ENCODE results near the gene WASL. TPM values are rescaled to one million over a fixed set of nuclear protein-coding genes. Genes with fewer than 3 reads are reported as not detected.

The WASL gene
- total and polyA plus RNA-seq, 10 of the 15 experiments (the other 5 are each of a cell fraction or from before 2014, with no cell fraction given), result 2.0 to 6.4 (median 3.5) TPM

DNA sequence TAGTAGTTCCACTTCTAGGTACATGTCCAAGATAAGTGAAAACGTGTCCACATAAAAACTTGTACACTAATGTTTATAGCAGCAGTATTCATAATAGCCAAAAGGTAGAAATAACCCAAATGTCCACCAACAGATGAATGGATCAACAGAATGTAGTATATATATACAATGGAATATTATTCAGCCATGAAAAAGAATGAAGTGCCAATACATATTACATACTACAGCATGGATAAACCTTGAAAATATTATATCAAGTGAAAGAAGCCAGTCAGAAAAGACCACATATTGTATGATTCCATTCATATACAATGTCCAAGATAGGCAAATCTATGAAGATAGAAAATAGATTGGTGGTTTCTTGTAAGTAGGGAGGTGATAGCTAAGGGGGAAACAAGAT, 47.8 kb upstream of the WASL start:
- H3K9ac ChIP-seq (ENCODE audit: control insufficient read depth, insufficient read depth, low read length), result no peak overlapping the region
- POLR2A ChIA-PET, result interaction anchor here (1.7 kb wide), 1 partner anchor 28 kb away, joined by 5 read pairs; no protein-coding TSS in a partner anchor
- RAD21 ChIA-PET (ENCODE audit: unreplicated experiment), result interaction anchor here (1.0 to 4.2 kb wide), 6 partner anchors 27 to 115 kb away, joined by 3 to 115 read pairs (median 16); no protein-coding TSS in a partner anchor
- no peak overlapping the region for H3K4me2 ChIP-seq (ENCODE audit: control insufficient read depth, insufficient read depth)
- H3K27ac ChIP-seq (ENCODE audit: control insufficient read depth, insufficient read depth), result no peak overlapping the region
- DNase-seq (ENCODE audit: low read depth, low spot score), result no peak
- no peaks in the 10 kb centered on the region for H3K79me2 ChIP-seq (ENCODE audit: control insufficient read depth, insufficient read depth, low read length)
- CTCF ChIA-PET, result interaction anchor here (0.6 to 8.2 kb wide), 15 partner anchors 9 to 833 kb away, joined by 3 to 208 read pairs (median 12); partner anchors contain the start of genes HYAL4 and WASL
- intact Hi-C loops (cut with micrococcal nuclease; ENCODE audit: unreplicated experiment), result no loop called here
- H3K9me3 ChIP-seq (replicated peaks; ENCODE audit: control insufficient read depth, insufficient read depth, low read length), result no peaks in the 10 kb centered on the region; the same call in 2 of the 3 replicates
- H2AFZ ChIP-seq (ENCODE audit: control insufficient read depth, low read depth, low read length), result no peak overlapping the region
- no TSS peak for BruUV-seq (replicated peaks)
- no peaks in the 10 kb centered on the region for H4K20me1 ChIP-seq (ENCODE audit: control insufficient read depth, insufficient read depth)
- in situ Hi-C loops (cut with MboI), result loop anchor here (5.0 kb wide), 1 partner anchor 61 kb away; no protein-coding TSS in a partner anchor
- H3K4me3 ChIP-seq, result no peak overlapping the region
- SMC1A ChIA-PET (ENCODE audit: uncharacterized antibody, unreplicated experiment), result interaction anchor here (1.1 to 5.5 kb wide), 10 partner anchors 10 to 111 kb away, joined by 3 to 151 read pairs (median 19); no protein-coding TSS in a partner anchor
- no peaks in the 10 kb centered on the region for H3K36me3 ChIP-seq (ENCODE audit: control insufficient read depth in 2 of 2, insufficient read depth in 2 of 2, low read length in 1 of 2)
- no peak for FAIRE-seq
- no peak for ATAC-seq
- 58% methylated on average over 1 of the region's 1 CpG for WGBS (ENCODE audit: insufficient coverage, insufficient replicate concordance, low lambda C conversion rate, missing lambda C conversion rate)
- no peaks in the 10 kb centered on the region for H3K4me1 ChIP-seq (ENCODE audit: control insufficient read depth, insufficient read depth, low read length)
- no peaks in the 10 kb centered on the region for H3K27me3 ChIP-seq (replicated peaks in 1 of 2; ENCODE audit: control insufficient read depth in 2 of 2, insufficient read depth in 2 of 2, low read length in 1 of 2)
- TF ChIP-seq FOS (IDR thresholded peaks at IDR 0.05; ENCODE audit: borderline replicate concordance, extremely low read depth, insufficient read length), result no peak
- TF ChIP-seq RAD21 (IDR thresholded peaks at IDR 0.05; ENCODE audit: insufficient read depth, low read depth, low read length), result no peak
- TF ChIP-seq NFYA (IDR thresholded peaks at IDR 0.05; ENCODE audit: borderline replicate concordance, low read depth, low read length), result no peak
- TF ChIP-seq, protein P1, sequence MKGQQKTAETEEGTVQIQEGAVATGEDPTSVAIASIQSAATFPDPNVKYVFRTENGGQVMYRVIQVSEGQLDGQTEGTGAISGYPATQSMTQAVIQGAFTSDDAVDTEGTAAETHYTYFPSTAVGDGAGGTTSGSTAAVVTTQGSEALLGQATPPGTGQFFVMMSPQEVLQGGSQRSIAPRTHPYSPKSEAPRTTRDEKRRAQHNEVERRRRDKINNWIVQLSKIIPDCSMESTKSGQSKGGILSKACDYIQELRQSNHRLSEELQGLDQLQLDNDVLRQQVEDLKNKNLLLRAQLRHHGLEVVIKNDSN (IDR thresholded peaks at IDR 0.05; ENCODE audit: borderline replicate concordance, extremely low read length, insufficient read depth, low read depth, low read length), result no peak
- no peak for TF ChIP-seq EP300 (IDR thresholded peaks at IDR 0.05; ENCODE audit: borderline replicate concordance in 1 of 2, control insufficient read depth in 1 of 2, low read depth in 2 of 2, low read length in 2 of 2)
- TF ChIP-seq DPF2 (IDR thresholded peaks at IDR 0.05), result no peak
- TF ChIP-seq, protein P2, sequence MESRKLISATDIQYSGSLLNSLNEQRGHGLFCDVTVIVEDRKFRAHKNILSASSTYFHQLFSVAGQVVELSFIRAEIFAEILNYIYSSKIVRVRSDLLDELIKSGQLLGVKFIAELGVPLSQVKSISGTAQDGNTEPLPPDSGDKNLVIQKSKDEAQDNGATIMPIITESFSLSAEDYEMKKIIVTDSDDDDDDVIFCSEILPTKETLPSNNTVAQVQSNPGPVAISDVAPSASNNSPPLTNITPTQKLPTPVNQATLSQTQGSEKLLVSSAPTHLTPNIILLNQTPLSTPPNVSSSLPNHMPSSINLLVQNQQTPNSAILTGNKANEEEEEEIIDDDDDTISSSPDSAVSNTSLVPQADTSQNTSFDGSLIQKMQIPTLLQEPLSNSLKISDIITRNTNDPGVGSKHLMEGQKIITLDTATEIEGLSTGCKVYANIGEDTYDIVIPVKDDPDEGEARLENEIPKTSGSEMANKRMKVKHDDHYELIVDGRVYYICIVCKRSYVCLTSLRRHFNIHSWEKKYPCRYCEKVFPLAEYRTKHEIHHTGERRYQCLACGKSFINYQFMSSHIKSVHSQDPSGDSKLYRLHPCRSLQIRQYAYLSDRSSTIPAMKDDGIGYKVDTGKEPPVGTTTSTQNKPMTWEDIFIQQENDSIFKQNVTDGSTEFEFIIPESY (IDR thresholded peaks at IDR 0.05), result no peak
- TF ChIP-seq EGR1 (IDR thresholded peaks at IDR 0.05; ENCODE audit: borderline replicate concordance in 1 of 2, low read depth in 2 of 2, low read length in 2 of 2), result no peak
- TF ChIP-seq, protein P3, sequence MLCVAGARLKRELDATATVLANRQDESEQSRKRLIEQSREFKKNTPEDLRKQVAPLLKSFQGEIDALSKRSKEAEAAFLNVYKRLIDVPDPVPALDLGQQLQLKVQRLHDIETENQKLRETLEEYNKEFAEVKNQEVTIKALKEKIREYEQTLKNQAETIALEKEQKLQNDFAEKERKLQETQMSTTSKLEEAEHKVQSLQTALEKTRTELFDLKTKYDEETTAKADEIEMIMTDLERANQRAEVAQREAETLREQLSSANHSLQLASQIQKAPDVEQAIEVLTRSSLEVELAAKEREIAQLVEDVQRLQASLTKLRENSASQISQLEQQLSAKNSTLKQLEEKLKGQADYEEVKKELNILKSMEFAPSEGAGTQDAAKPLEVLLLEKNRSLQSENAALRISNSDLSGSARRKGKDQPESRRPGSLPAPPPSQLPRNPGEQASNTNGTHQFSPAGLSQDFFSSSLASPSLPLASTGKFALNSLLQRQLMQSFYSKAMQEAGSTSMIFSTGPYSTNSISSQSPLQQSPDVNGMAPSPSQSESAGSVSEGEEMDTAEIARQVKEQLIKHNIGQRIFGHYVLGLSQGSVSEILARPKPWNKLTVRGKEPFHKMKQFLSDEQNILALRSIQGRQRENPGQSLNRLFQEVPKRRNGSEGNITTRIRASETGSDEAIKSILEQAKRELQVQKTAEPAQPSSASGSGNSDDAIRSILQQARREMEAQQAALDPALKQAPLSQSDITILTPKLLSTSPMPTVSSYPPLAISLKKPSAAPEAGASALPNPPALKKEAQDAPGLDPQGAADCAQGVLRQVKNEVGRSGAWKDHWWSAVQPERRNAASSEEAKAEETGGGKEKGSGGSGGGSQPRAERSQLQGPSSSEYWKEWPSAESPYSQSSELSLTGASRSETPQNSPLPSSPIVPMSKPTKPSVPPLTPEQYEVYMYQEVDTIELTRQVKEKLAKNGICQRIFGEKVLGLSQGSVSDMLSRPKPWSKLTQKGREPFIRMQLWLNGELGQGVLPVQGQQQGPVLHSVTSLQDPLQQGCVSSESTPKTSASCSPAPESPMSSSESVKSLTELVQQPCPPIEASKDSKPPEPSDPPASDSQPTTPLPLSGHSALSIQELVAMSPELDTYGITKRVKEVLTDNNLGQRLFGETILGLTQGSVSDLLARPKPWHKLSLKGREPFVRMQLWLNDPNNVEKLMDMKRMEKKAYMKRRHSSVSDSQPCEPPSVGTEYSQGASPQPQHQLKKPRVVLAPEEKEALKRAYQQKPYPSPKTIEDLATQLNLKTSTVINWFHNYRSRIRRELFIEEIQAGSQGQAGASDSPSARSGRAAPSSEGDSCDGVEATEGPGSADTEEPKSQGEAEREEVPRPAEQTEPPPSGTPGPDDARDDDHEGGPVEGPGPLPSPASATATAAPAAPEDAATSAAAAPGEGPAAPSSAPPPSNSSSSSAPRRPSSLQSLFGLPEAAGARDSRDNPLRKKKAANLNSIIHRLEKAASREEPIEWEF (IDR thresholded peaks at IDR 0.05; ENCODE audit: insufficient replicate concordance, low read depth, low read length), result no peak
- no peak for TF ChIP-seq ZNF217 (IDR thresholded peaks at IDR 0.05)
